Hepatocyte (in vitro differentiated cells): ENCODE results near the gene SNED1.

ENCODE experiments used
- CTCF ChIP-seq: fragments of 200-600 bp; sonication (generic); IDR thresholded peaks from 2 replicates; pipeline ENCODE4 v1.5.1; 2016; ENCODE audit warnings: antibody characterized with exemption, mild to moderate bottlenecking; ENCODE audit not compliant: poor library complexity
- EZH2phosphoT487 ChIP-seq: fragments of 200-600 bp; sonication (generic); IDR thresholded peaks from one replicate; pipeline ENCODE4 v1.6.1; 2018; ENCODE audit warnings: antibody characterized with exemption, mild to moderate bottlenecking, low read depth, moderate library complexity; ENCODE audit not compliant: unreplicated experiment, severe bottlenecking

- TF ChIP-seq CTCF (no peak), EZH2phosphoT487 (no peak)
Observed at GRCh38 chr2:241109210-241110088, 111.0 kb downstream of the SNED1 start.
